Raji (cell line): ENCODE data around the gene LAMB2.

ENCODE experiments used
- POLR2A ChIP-seq: IDR thresholded peaks from 2 replicates; pipeline ENCODE4 v1.6.1; 2011; ENCODE audit warnings: low read depth, low read length, control low read depth; ENCODE audit not compliant: insufficient read depth

LAMB2 gene

DNA sequence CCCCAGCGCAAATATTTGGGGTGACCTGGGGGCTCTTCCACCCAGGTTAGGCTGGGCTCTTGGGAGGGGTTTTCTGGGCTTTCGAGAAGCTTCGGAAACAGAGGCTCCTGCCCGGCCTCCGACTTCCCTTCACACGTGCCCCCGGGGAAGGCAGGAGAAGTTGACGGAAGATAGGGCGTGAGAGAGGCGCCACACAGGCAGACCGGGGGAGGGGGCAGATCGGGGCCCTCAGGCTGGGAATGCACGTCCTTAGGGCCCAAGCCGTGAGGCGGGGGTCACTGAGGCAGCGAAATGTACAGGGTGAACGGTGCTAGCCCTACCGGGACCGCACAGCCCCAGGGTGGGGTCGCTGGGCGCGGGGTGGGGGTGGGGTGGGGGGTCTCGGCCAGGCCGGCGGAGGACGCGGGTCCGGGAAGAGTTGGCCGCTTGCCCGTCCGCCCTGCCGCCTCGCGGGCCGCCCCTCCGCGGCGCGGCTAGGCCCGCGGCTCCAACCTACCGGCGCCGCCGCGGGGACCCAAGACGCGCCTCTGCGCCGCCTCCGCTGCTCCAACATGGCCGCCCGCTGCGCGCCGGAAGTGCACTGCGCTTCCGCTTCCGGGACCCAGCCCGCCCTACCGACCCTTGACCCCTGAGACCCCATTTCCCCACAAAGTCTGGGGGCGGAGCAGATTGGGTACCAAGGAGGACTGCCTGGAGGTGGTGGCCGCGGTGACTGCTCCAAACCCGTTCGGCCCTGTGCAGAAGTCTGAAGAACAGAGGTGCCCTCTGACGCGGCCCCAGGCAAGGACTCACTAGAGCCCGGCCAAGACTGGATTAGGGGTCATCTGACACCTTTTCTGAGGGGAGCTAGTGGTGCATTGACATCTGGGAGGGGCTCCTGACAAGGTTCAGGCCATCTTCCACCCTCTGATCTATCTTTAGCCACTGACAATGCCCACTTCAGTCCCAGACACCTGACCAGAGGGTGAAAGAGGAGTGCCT, 33.2 kb upstream of the LAMB2 start, which contains the start of gene CCDC71:
Gene CCDC71 (minus strand): TSS at position 561 of the 981 bp plus-strand sequence. CDS start 2,123 bp downstream, outside the sequence.
- TF ChIP-seq POLR2A: peak; percentile 72

DNA sequence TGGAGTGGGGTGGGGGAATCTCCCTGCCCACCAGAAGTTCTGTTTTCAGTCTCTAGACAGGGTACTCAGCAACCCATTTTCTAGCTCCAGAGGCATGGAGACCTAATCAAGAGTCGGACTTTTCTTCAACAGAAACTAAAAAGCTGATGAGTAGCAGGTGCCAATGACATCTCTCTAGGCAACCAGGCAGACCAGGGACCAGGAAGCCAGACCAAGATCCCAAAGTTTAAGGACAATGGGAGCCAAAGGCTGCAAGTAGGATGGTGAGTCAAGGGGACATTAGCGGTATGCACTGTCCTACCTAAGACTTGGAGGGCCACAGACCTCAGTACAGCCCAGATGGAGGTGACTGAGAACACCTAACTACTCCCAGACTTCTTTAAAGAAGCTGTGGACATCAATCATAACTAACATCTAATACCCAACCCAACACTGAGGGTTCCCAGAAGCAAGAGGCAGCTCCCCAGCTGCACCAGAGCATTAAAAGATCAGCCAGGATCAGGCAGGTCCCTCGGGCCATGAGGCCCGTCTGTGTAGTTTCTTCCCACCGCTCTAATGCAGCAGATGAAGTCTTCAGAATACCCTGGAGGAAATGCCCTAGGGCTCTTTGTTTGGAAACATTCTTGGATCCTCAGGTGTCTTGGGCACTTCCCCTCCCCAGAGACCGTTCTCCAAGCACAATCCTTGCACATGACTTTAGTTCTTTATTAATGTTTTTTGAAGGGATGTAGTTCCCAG, 32.3 kb upstream of the LAMB2 start:
- peak; percentile 30; the same call in 1 of the 2 replicates for TF ChIP-seq POLR2A

DNA sequence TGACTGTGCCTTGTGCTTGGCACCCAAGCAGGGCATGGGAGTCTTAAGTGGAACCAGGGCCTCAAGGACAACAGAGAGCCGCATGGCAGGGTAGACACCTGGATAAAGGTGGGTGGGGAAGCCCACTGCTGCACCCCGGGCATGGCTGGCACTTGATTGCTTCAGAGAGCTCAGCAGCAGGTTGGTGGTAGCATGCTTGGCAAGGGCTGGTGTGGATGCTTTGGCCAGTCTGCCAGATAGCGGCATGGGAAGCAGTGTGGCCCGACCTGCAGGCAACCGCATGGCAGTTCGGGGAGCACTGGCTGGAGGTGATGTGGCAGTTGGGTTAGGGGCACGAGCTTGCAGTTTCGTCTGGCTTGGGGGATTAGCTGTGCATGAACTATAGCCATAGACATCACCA, 30.8 kb upstream of the LAMB2 start:
- TF ChIP-seq POLR2A: no peak

DNA sequence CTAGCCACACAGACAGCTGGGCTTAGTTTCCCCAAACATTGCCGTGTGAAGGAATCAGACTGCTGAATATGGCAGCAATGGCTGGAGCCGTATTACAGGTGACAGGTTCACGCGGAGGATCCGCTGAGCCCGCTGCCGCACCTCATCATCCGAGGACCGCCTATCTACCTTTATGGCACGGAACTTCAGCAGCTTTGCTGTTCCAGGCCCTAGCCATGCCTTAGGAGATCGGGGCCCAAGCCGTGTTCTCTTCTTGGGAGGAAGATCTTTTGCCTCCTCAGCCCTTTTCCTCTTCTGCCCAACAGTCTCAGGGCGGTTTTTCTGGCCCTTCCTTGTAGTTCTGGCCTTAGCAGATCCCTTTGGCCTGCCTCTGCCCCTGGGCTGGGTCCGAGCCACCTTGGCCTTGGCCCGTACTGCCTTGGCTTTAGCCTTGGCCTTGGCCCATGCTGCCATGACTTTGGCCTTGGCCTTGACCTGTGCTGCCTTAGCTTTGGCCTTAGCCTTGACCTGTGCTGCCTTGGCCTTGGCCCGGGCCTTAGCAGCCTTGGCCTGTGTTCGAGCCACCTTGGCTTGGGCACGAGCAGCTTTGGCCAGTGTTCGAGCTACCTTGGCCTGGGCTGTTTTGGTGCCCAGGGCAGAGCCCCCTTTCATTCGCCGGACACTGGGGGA, 30.0 kb upstream of the LAMB2 start:
- TF ChIP-seq POLR2A: no peak

GRCh38 chr3:49161808-49162530, 29.1 kb upstream of the LAMB2 start:
- TF ChIP-seq POLR2A: no peak

DNA sequence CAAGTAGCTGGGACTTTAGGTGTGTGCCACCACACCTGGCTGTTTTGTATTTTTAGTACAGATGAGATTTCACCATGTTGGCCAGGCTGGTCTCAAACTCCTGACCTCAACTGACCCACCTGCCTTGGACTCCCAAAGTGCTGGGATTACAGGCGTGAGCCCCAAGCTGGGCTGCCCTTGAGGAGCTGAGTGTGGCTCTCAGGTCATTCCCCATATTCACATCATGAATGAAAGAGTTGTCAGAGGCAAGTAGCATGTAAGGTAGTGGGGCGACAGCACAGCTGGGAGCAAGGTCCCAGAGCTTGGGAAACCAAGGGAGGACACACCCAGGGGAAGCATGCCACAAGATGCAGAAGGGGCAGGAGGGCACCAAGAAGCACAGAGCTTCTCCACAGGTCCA, 28.3 kb upstream of the LAMB2 start:
- TF ChIP-seq POLR2A: no peak

GRCh38 chr3:49158792-49159191, 25.9 kb upstream of the LAMB2 start:
- 0 out of 2 replicates have a peak, but pooled peaks have one; percentile 17 for TF ChIP-seq POLR2A

DNA sequence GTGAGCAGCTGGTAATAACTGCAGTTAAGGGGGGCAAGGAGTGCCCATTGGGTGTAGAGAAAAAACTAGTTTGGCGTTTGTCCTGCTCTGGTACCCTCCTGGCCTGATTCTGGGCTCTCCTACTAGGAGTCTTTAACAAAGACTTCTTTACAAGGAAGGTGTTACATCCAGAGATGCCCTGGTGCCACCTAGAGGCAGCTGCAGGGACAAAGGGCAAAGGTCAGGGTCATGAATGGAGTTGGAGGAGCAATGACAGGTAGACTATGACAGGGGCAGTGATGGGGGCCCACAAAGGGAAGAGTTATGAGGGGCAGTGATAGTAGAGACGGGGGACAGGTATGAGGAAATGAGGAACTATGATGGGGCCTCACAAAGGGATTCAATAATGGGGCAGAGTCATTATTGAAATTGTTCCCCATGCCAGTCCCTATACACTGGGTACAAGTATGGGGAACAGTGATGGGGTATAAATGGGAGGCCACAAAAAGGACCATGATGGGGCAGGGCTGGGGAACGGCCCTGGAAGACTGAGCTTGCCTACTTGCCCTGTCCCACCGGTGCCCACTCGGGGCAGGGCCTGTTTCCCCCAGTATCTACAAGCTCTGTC, 25.4 kb upstream of the LAMB2 start:
- TF ChIP-seq POLR2A: 0 out of 2 replicates have a peak, but pooled peaks have one; percentile 12

DNA sequence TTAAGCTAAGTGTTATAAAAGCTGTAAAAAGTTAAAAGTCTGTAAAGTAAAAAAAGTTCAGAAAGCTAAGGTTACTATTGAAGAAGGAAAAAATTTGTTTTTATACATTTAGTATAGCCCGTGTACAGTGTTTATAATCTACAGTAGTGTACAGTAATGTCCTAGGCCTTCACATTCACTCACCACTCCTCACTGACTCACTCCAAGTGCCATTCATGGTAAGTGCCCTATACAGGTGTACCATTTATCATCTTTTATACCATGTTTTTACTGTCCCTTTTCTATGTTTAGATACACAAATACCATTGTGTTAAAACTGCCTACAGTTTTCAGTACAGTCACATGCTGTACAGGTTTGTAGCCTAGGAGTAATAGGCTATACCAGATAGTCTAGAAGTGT, 24.4 kb upstream of the LAMB2 start:
- no peak for TF ChIP-seq POLR2A

DNA sequence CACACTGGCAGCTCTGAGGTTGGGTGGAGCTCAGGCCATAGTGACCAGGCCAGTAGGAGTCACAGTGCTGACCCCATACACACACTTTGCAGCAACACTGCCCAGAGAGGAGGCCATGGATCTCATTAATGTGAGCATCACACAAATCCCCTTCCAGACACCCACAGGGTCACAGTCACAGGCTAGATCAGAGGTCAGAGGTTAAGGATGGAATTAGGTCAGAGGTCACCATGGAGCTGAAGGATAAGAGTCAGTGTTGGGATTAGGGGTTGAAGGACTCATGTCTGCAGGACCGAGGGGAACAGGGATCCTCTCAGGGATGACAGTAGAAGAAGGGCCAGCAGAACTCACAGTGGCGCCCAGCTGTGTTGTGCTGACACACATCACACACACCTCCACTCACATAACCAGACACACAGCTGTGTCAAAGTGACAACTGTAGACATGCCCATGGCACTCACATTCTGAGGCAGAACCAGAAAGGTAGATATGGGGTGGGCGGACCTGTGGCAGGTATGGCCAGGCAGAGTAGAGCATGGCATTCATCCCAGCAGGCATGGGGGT, 20.6 kb upstream of the LAMB2 start:
- TF ChIP-seq POLR2A: no peak

GRCh38 chr3:49151610-49152009, 18.8 kb upstream of the LAMB2 start:
- TF ChIP-seq POLR2A: no peak

- no peak for TF ChIP-seq POLR2A
Measured at GRCh38 chr3:49148159-49148558, 15.3 kb upstream of the LAMB2 start.

DNA sequence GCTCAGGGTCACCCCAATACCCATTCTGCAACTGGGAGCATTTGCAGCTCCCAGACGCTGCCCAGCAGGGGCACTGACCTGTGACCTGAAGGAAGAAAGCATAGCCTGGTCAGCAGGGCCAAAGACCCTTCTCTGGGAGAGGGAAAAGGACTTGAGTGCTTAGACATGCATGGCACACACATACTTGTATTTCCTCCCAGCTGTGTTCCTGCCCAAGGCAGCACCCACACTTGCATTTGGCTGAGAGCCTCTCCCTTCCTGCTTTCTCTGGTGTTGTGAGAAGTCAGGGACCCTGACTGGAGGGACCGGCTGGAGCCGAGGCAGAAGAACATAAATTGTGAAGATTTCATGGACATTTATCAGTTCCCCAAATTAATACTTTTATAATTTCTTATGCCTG, 7.2 kb upstream of the LAMB2 start:
- no peak for TF ChIP-seq POLR2A

- no peak for TF ChIP-seq POLR2A
Measured at GRCh38 chr3:49135499-49135898, 2.6 kb upstream of the LAMB2 start.
